ENCODE data around the gene PFDN6.

DNA sequence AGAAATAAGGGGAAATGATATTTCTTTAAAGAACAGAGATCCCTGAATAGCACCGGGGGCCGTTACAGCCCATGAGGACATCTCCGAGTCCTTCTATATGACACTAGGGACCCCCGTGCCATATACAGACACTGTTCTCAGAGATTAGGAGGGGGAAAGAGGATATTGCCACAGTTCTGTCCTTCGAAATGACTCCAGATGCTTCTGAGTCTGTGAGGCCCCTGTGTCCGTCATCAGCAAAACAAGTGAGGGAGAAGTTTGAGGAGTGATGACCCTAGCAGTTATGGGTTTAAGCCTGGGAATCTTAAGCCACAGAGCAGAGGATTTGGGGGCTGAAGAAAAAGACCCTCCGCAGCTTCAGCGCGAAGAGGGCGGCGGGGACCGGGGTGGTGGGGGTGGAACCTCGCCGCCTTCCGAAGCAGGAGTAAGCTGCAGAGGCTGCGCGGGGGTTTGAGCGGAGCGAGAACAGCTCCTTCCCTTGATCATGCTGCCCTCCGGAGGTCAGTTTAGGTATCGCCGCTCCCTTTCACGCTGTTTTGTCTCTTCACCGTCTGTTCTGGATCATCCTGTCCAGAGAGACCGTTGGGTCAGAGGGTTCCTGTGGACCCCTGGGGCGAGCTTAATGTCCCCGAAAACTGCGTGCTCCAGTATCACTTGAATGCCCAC is 41.3 kb upstream of the PFDN6 start:
- TF ChIP-seq POLR2A (IDR thresholded peaks at IDR 0.05; ENCODE audit: low read depth, low read length) (no peak), POLR2AphosphoS5 (IDR thresholded peaks at IDR 0.05; ENCODE audit: low read depth, low read length) (no peak), TAF1 (IDR thresholded peaks at IDR 0.05; ENCODE audit: borderline replicate concordance, low read depth, low read length) (no peak)

Data from GM12892 (cell line).